HG02610 (cell line): Measurements from ENCODE around the gene DPF3.

Experiments used
- ATAC-seq: cut with Tn5 transposase; IDR thresholded peaks from one replicate; pipeline ENCODE4 v1.9.1; 2021; ENCODE audit warnings: mild to moderate bottlenecking, moderate library complexity; ENCODE audit not compliant: unreplicated experiment

DPF3 gene

GRCh38 chr14:72721083-72721482, 172.8 kb downstream of the DPF3 start:
- no peak for ATAC-seq

- no peak for ATAC-seq
Measured at GRCh38 chr14:72717220-72717619, 176.7 kb downstream of the DPF3 start.

GRCh38 chr14:72716476-72716875, 177.4 kb downstream of the DPF3 start:
- ATAC-seq = no peak

GRCh38 chr14:72715850-72716228, 178.1 kb downstream of the DPF3 start:
- ATAC-seq = no peak

GRCh38 chr14:72715215-72715849, 178.6 kb downstream of the DPF3 start:
- ATAC-seq = peak; percentile 54

- ATAC-seq = peak; percentile 11
Measured at GRCh38 chr14:72714871-72715214, 179.1 kb downstream of the DPF3 start.

GRCh38 chr14:72714094-72714493, 179.8 kb downstream of the DPF3 start:
- peak; percentile 68 for ATAC-seq

GRCh38 chr14:72711936-72712335, 182.0 kb downstream of the DPF3 start:
- ATAC-seq = no peak

GRCh38 chr14:72709916-72710611, 183.8 kb downstream of the DPF3 start:
- ATAC-seq = no peak

GRCh38 chr14:72708708-72709475, 185.0 kb downstream of the DPF3 start:
- no peak for ATAC-seq

GRCh38 chr14:72708222-72708621, 185.7 kb downstream of the DPF3 start:
- no peak for ATAC-seq

GRCh38 chr14:72706485-72706884, 187.4 kb downstream of the DPF3 start:
- ATAC-seq = no peak

GRCh38 chr14:72704502-72704901, 189.4 kb downstream of the DPF3 start:
- no peak for ATAC-seq

- ATAC-seq = no peak
Measured at GRCh38 chr14:72701605-72702004, 192.3 kb downstream of the DPF3 start.

- ATAC-seq = no peak
Measured at GRCh38 chr14:72701237-72701565, 192.7 kb downstream of the DPF3 start.

- ATAC-seq = no peak
Measured at GRCh38 chr14:72700338-72701236, 193.3 kb downstream of the DPF3 start.

GRCh38 chr14:72699852-72700257, 194.0 kb downstream of the DPF3 start:
- ATAC-seq = no peak

- no peak for ATAC-seq
Measured at GRCh38 chr14:72699443-72699842, 194.5 kb downstream of the DPF3 start.

GRCh38 chr14:72692696-72693095, 201.2 kb downstream of the DPF3 start:
- ATAC-seq = no peak

GRCh38 chr14:72690324-72690723, 203.6 kb downstream of the DPF3 start:
- ATAC-seq = no peak

GRCh38 chr14:72688990-72689671, 204.8 kb downstream of the DPF3 start:
- no peak for ATAC-seq
